Kidney (tissue), 14 donors: ENCODE data around the gene VWA5B2. TPM values are rescaled to one million over a fixed set of nuclear protein-coding genes. Genes with fewer than 3 reads are reported as not detected.
A peak's percentile ranks its signal among the peaks of the same experiment; 100 is the strongest.

Experiments
- DNase-seq, 5 donors: peaks; one replicate each; pipeline ENCODE4 v3.0.0-alpha.2; 2013 to 2020
- FAIRE-seq: peaks from 2 replicates; lab custom pipeline; 2012; peaks lifted over from hg19 to GRCh38; lab: Jason Lieb, UNC
- H3K27ac ChIP-seq, 2 donors: one replicate each; pipeline ENCODE4 v1.7.0; 2013; ENCODE audit warnings: low read depth in 2 of 2, low read length in 2 of 2, inconsistent platforms in 1 of 2
- H3K27me3 ChIP-seq: one replicate; pipeline ENCODE4 v1.7.1; 2013; ENCODE audit warnings: low read length, inconsistent platforms; ENCODE audit not compliant: control insufficient read depth, insufficient read depth
- H3K36me3 ChIP-seq, 3 donors: one replicate each; pipeline versions ENCODE4 v1.7.0 to v1.7.1; 2013; ENCODE audit warnings: low read length in 3 of 3, control low read depth in 1 of 3, inconsistent platforms in 1 of 3; ENCODE audit not compliant: insufficient read depth in 3 of 3, control insufficient read depth in 2 of 3
- H3K4me1 ChIP-seq, 3 donors: one replicate each; pipeline versions ENCODE4 v1.7.0 to v1.7.1; 2013; ENCODE audit warnings: low read length in 3 of 3, inconsistent platforms in 1 of 3, low read depth in 1 of 3; ENCODE audit not compliant: control insufficient read depth in 2 of 3, insufficient read depth in 2 of 3
- H3K4me3 ChIP-seq, 3 donors: one replicate each; pipeline versions ENCODE4 v1.7.0 to v1.8.1; 2013; ENCODE audit warnings: low read length in 3 of 3, control low read depth in 1 of 3, inconsistent platforms in 1 of 3
- H3K9ac ChIP-seq, 3 donors: one replicate each; pipeline versions ENCODE4 v1.7.0 to v1.7.1; 2013; ENCODE audit warnings: low read length in 3 of 3, control low read depth in 1 of 3, inconsistent platforms in 1 of 3
- H3K9me3 ChIP-seq, 3 donors: one replicate each; pipeline versions ENCODE4 v1.7.0 to v1.7.1; 2013; ENCODE audit warnings: low read length in 3 of 3, control low read depth in 1 of 3, inconsistent platforms in 1 of 3; ENCODE audit not compliant: control insufficient read depth in 2 of 3, insufficient read depth in 1 of 3
- intact Hi-C: fragments of 100-400 bp; cut with DNase I; formaldehyde crosslinking; loops from one replicate; pipeline ENCODE4 v1.11.1; 2022
- polyA plus RNA-seq: library from polyadenylated mRNA; stranded (reverse); fragments of 350-450 nt; fragmentation: Illumina TruSeq; extraction: RNeasy Lipid Tissue Mini Kit (QIAGEN cat#74804); gene quantifications from one replicate; pipeline ENCODE4 v1.2.3, GENCODE V29; 2014; ENCODE audit warnings: low read depth, low replicate concordance; ENCODE audit not compliant: insufficient read depth
- total RNA-seq: library from RNA; stranded (reverse); fragmentation: NEBNext Ultra II Directional; extraction: Animal tissue kit (Norgen Biotek cat#: 25700); gene quantifications from one replicate; pipeline ENCODE4 v1.2.1, GENCODE V29; 2021
- TF ChIP-seq, protein P1 (sequence below): IDR thresholded peaks from 3 replicates; pipeline ENCODE4 v1.5.1; 2012; ENCODE audit warnings: mild to moderate bottlenecking, moderate library complexity, borderline replicate concordance; ENCODE audit not compliant: insufficient read depth; ENCODE audit errors: extremely low read depth
- donor health status: control.
- donor health status: control.
- donor health status: control.
- donor health status: control.
- donor health status: control.
- donor health status: DM: yes; HTN: yes; CAD: no.
- donor health status: Normal renal cell carcinoma (clear cell type).

Gene VWA5B2
- total and polyA plus RNA-seq, 2 donors from 2014 or later: 0.11 to 0.25 TPM

DNA sequence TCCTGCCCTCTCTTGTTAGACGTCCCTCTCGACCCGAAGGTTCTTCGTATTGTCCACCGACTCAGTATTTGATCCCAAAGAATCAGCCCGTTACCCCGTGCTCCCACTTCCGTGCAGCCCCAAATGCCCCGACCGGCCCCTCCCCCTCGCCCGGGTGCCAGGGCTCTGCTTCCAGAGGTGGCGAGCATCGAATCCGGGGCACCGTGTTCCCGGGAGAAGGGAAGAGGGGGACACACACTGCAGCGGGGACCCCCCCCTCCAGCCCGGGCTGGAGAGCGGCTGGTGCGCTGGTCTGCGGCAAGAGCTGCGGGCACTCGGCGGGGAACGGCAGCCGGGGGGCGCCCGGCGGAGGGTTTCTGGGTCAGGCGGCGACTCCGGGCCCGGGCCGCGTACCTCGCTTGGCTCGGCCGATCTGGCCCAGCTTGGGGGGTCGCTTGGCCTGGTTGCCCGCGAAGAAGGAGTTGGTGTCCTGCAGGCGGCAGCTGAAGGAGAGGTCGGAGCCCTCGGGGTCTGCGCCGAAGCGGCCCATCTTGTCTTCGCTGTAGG lies 31.4 kb downstream of the VWA5B2 start:
- H3K36me3 ChIP-seq: no peaks in the 10 kb centered on the region
- FAIRE-seq (no peak), DNase-seq (peak in 3 of 5 donors; percentile 10 to 79 (median 59))
- no peaks in the 10 kb centered on the region for H3K9me3 ChIP-seq
- intact Hi-C loops: no loop called here
- TF ChIP-seq, protein P1, sequence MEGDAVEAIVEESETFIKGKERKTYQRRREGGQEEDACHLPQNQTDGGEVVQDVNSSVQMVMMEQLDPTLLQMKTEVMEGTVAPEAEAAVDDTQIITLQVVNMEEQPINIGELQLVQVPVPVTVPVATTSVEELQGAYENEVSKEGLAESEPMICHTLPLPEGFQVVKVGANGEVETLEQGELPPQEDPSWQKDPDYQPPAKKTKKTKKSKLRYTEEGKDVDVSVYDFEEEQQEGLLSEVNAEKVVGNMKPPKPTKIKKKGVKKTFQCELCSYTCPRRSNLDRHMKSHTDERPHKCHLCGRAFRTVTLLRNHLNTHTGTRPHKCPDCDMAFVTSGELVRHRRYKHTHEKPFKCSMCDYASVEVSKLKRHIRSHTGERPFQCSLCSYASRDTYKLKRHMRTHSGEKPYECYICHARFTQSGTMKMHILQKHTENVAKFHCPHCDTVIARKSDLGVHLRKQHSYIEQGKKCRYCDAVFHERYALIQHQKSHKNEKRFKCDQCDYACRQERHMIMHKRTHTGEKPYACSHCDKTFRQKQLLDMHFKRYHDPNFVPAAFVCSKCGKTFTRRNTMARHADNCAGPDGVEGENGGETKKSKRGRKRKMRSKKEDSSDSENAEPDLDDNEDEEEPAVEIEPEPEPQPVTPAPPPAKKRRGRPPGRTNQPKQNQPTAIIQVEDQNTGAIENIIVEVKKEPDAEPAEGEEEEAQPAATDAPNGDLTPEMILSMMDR: no peak
- no peak overlapping the region for H3K27ac ChIP-seq
- no peak overlapping the region for H3K9ac ChIP-seq
- H3K4me3 ChIP-seq: no peak overlapping the region
- H3K27me3 ChIP-seq: peaks cover 11% of the 10 kb centered on the region
- H3K4me1 ChIP-seq: peaks cover 0 to 15% (median 4%) of the 10 kb centered on the region in 3 donors

DNA sequence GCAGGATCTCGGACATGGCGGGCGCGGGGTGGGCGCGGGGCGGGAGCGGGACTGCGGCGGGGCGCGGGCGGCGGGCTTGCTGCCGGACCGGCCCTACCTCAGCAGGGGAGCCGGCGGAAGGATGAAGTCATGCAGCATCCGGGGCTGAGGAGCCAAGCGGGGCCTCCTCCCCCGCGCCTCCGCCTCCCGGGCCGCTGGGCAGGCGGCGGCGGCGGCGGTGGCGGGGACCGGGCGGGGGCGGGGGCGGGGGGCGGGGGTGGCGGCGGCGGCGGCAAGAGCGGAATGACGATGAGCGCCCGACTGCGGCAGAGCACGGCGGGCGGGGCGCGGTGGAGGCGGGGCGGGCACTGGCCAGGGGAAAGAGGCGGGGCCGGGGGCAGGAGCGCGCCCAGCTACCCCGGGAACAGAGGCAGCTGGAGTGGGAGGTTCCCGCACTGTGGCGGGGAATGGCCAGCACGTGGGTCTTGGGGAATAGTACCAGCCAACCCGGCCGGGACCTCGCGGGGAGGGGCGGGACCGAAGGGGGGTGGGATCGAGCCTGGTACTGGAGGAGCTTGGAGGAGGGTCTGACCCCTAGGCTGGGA lies 32.0 kb downstream of the VWA5B2 start, which contains the start of gene CAMK2N2:
CAMK2N2 (minus strand) TSS at position 284 of the 584 bp plus-strand sequence; CDS start at position 16, 268 bp downstream.
- Histone ChIP-seq H3K27ac (no peak within 1 kb of the TSS), H3K36me3 (no peaks in the 10 kb centered on the region), H3K4me3 (peak within 1 kb of the TSS; percentile 6 to 49 (median 29)), H3K4me1 (peaks cover 0 to 15% (median 4%) of the 10 kb centered on the region in 3 donors), H3K9ac (no peak within 1 kb of the TSS), H3K27me3 (peaks cover 11% of the 10 kb centered on the region), H3K9me3 (no peaks in the 10 kb centered on the region)
- TF ChIP-seq, protein P1: no peak
- DNase-seq: peak; percentile 47 to 86 (median 77)
- intact Hi-C loops: no loop called here
- no peak for FAIRE-seq

DNA sequence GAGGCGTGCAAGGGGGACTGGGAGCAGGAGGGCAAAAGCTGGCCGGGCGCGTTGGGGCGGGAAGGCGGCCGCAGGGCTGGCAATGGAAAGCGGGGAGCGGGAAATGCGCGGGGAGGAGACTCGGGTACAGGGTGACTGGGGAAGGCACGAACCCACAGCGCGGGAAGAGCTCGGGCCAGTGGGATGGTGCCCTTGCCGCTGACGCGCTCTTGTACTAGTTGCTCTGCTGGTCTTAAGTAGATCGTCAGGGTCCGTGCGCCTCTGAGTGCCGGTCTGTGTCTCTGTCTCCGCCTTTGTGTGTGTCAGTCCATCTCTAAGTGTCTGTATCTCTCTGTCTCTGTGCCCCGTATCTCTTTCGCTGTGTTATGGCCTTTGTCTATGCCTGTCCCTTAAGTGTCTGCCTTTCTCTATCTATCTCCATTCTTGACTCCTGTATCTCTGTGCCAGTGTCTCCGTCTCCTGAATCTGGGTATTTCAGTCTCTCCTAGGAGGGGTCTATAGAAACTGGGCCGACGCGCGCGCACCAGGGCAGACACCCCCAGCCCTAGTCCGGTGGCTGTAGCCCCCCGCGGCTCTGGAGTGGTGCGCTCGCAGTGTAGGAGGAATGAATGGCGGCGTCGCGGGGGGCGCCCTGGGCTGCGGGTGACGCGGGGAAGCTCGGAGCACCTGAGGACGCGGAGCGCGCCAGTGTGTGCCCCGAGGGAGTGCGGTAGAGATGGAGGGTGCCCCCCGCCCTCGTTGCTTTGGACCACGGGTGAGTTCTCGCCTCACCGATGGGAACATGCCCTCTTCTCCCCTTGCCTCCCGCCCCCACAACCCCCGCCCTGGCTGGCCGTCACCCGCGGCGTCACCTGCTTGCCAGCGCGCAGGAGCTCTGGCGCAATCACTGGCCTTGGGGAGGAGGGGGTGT lies 32.7 kb downstream of the VWA5B2 start:
- H3K4me1 ChIP-seq: peaks cover 0 to 15% (median 4%) of the 10 kb centered on the region in 3 donors
- peaks cover 11% of the 10 kb centered on the region for H3K27me3 ChIP-seq
- no peaks in the 10 kb centered on the region for H3K36me3 ChIP-seq
- no peak overlapping the region for H3K9ac ChIP-seq
- DNase-seq (peak in 3 of 5 donors; percentile 29 to 74 (median 35)), FAIRE-seq (no peak)
- TF ChIP-seq, protein P1: no peak
- H3K27ac ChIP-seq: no peak overlapping the region
- H3K4me3 ChIP-seq: peak overlapping the region; percentile 6 to 49 (median 29)
- intact Hi-C loops: no loop called here
- no peaks in the 10 kb centered on the region for H3K9me3 ChIP-seq
